ENCODE data around the gene HEG1.

Gene HEG1

GRCh38 chr3:125069452-125069851 is 13.7 kb upstream of the HEG1 start:
- no peak for DNase-seq (ENCODE audit: low read depth)

- no peak for DNase-seq (ENCODE audit: low read depth)
Measured at GRCh38 chr3:125068265-125068664, 12.5 kb upstream of the HEG1 start.

DNA sequence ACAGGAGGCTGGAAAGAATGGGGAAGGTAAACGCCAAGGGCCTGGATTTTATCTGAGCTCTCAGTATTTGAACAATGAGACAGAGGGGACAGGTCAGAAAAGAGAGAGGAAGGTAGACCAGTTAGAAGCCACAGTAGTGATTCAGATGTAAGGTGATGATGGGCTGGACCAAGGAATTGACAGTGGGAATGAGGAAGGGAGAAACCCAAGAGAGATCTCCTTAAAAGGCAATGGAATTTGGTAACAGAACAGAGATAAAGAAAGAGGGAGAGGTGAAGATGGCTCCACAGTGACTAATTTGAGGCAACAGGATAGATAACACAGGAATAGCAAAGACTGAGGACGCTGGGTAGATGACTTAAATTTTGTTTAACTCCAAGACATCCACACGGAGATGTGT is 11.4 kb upstream of the HEG1 start:
- DNase-seq (ENCODE audit: low read depth), result no peak

DNA sequence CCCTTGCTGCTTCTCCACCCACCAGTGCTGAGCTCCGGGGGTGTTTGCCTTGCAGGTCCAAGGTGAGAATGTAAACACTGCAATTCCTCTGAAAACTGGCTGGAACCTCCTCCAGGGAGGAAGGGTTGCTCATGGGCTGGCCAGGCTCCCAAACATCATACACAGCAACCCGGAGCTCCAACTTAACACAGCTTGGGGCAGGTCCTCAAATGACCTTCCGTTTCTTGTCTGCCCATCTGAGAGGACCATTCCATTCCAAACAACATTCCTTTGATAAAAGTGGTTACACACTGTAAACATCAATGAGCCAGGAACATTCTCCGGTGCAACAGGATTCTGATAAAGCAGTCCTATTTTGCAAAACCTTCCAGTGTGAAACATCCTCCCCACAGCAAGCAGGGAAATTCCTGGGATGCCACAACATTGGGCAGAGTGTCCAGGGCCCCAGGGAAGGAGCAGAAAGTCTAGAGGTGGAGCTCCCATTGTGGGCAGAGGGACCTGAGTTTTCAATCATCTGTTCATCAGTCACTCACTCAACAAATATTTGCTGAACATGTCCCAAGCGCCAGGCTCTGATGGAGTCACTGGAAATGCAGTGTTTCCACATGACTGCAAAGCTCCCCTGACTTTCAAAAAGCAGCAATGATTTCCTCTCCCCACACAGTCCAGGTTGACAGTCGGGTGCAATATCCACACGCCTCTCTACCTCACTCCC is 7.3 kb upstream of the HEG1 start:
- DNase-seq (ENCODE audit: low read depth), result no peak

- DNase-seq (ENCODE audit: low read depth), result no peak
Measured at GRCh38 chr3:125061646-125062045, 5.8 kb upstream of the HEG1 start.

GRCh38 chr3:125061170-125061569 is 5.4 kb upstream of the HEG1 start:
- no peak for DNase-seq (ENCODE audit: low read depth)

GRCh38 chr3:125059488-125060245 is 3.9 kb upstream of the HEG1 start:
- no peak for DNase-seq (ENCODE audit: low read depth)

GRCh38 chr3:125058959-125059358 is 3.2 kb upstream of the HEG1 start:
- DNase-seq (ENCODE audit: low read depth), result no peak

DNA sequence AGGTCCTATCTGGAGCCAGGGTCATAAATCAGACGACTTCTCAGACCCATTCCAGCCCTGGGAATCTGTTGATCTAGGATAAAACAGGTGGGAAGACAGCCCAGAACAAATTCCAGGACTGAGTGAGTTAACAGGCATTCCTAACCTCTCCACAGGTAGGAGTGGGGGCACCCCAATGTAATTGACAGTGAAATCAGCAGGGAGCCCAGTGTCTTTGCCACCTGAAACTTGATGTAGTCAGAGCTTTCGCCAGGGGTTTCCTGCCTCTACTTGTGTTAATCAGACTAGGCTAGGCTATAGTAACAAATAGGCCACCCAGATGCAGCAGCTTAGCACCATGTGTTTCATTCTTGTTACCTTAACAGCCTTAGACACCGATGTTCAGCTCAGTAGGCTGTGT is 2.7 kb upstream of the HEG1 start:
- DNase-seq (ENCODE audit: low read depth), result no peak

- DNase-seq (ENCODE audit: low read depth), result no peak
Measured at GRCh38 chr3:125057186-125057850, 1.5 kb upstream of the HEG1 start.

DNA sequence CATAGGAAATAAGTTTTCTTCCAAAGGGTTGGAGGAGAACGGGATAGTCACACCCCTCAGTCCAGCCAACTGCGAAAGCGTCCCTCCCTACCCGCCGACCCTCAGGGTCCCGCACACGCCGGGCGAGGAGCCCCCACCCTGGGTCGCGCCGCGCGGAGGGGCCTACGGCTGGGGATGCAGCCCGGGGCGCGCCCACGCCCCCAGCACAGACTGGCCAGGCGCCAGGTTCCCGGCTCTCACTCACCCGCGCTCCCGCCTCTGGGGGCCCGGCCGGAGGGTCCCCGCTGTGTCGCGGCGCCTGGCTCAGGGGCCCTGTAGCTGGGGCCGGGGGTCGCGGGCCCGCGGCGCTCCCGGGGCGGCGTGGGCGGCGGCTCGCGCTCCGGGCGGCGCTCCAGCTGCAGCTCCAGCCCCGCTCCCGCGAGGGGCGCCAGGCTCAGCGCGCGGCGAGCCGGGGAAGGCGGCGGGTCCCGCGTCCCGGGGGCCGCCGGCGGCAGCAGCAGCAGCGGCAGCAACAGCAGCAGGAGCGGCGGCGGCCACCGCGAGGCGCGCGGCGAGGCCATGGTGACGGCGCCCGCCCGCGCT is 375 bp downstream of the HEG1 start:
- DNase-seq (ENCODE audit: low read depth), result no peak

DNA sequence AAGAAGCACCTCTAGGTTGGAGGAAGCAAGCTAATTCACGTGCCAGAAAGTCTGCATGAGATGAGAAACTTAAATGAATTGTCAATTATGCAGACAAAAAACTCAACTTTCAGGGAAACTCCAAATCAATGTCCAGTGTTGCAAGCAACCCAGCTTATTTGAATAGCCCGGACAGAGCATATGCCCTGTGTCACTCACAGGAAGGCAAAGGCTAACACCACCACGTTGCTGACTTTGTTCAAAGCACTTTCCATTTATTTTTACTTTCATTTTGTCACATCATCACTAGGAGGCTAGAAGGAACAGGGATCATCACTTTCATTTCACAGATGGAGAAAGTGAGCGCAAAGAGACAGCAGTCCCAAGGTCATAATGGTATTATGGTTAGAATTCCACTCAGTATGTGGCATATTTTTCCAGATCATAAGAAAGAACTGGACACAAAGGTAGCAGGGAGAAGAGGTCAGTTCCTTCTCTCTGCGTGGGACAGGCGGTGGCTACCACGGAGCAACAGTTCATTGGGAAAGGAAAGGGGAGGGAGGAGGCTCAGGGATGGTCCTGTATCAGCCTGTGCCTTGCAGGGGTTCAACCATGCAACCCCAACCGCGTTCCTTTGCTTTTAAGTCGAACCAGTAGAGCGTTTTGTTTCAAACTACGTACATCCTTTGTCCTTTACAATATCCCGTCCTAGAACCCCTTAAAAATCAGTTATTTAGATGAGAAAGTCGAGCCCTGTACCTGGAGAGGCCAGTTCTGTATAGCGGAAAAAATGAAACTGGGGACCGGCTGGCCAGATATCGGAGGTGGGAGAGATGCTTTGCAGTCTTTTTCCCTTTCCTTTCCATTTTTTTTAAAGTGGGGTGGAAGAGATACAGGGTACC is 1.1 kb downstream of the HEG1 start:
- no peak for DNase-seq (ENCODE audit: low read depth)

DNA sequence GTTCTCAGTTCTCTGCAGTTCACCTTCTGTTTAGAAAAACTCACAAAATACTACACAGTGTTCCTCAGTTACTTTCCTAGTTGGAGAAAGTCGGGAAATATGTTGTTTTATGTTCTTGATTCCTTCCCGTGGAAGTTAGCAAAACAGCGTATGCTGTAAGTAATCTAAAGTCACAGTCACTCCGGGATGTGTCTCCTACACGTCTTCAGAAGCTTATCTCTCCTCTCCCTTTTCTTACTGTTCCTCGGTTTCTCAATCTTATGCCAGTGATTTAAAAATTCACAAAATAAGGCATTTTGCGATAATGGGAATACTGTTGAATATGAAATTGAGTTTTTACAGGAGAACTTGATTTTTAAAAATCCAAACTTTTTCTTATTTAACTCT is 1.7 kb downstream of the HEG1 start:
- no peak for DNase-seq (ENCODE audit: low read depth)

GRCh38 chr3:125053304-125053699 is 2.5 kb downstream of the HEG1 start:
- no peak for DNase-seq (ENCODE audit: low read depth)

GRCh38 chr3:125052624-125053303 is 3.0 kb downstream of the HEG1 start:
- no peak for DNase-seq (ENCODE audit: low read depth)

DNA sequence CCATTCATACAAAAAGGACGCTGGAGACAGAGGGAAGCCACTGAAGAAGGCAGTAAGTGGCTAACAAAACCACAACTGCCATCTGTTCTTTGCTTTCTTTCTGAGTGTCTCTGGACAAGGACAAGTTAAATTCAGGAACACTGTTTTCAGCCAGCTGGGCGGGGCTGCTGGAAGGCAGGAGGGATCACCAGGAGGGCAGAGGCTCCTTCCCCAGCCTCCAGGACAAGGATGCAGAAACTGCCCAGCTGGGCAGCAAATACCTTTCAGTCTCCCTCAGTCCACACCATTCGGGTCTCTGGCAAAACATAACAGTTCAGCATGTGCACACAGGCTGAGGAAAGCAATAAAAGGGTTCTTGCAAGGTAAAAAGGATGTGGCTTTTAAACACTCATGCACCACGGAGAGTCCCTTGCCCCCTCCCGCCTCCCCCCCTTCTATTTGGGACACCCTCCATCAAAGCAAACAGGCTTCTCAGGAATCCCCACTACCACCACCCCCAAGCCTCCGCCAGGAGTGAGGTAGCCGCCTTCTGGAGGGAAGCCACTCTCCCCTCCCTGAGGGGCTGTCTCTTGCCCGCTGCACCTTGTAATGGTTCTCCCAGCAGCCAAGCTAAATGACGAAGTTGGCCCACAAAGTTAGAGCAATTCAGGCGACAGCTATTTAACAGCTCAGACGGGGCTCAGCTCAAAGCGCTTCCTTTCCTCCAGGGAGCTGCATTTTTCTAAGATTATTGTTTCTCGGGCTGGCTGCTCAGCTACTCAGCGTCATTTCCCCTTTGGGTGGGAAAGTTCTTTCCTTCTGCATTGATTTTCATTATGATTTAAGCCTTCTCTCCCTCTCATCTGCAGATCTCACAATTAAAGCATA is 3.8 kb downstream of the HEG1 start:
- DNase-seq (ENCODE audit: low read depth), result peak; percentile 52

DNA sequence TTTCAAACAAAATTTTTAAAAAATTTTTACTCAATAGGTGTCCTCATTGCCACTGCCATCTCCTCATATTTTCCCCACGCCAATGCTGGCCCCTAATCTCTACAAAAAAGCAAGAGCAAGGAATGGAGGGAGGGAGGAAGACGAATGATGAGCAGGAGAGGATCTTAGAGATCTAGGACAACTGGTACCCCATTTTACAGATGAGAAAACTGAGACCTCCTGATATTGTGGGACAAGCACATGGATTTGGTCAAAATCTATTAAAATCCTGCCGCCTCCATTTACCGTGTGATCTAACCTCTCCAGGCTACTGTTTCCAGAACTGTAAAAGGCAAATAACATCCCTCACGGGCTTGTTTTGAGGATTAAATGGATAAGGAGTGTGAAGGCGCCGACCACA is 4.6 kb downstream of the HEG1 start:
- DNase-seq (ENCODE audit: low read depth), result no peak

- no peak for DNase-seq (ENCODE audit: low read depth)
Measured at GRCh38 chr3:125050488-125051090, 5.2 kb downstream of the HEG1 start.

GRCh38 chr3:125048282-125048681 is 7.5 kb downstream of the HEG1 start:
- no peak for DNase-seq (ENCODE audit: low read depth)

GRCh38 chr3:125045965-125046364 is 9.8 kb downstream of the HEG1 start:
- DNase-seq (ENCODE audit: low read depth), result no peak

Data from stimulated activated CD8-positive, alpha-beta memory T cell treated with anti-CD3 and anti-CD28 coated beads, Interleukin-12 subunit alpha, Interleukin-12 subunit beta, amount 100 ng/mL, for 1 hour (primary cell).